A673 (cell line): ENCODE data around the gene PHTF2. TPM values are rescaled to one million over a fixed set of nuclear protein-coding genes. Genes with fewer than 3 reads are reported as not detected.

Source experiments
- BruUV-seq: library from RNA; stranded (reverse); fragments of 400-500 nt; replicated peaks from 2 replicates; lab custom pipeline; 2021; lab: Mats Ljungman, UMichigan
- CTCF ChIA-PET: fragments of 300-600 bp; sonication (Branson Sonifier 250); formaldehyde crosslinking; loops from one replicate; lab custom pipeline; 2022; ENCODE audit warnings: antibody characterized with exemption; lab: Charles Lee
- POLR2A ChIA-PET: fragments of 300-600 bp; sonication (Branson Sonifier 250); formaldehyde crosslinking; loops from one replicate; lab custom pipeline; 2022; ENCODE audit warnings: antibody characterized with exemption; ENCODE audit not compliant: low non-redundant PET; lab: Charles Lee
- DNase-seq: peaks from one replicate; pipeline ENCODE4 v3.0.0-alpha.2; 2015; ENCODE audit warnings: low spot score
- H3K27ac ChIP-seq: fragments of 200-600 bp; sonication (generic); 2 replicates; pipeline ENCODE4 v1.5.1; 2016; ENCODE audit warnings: mixed run types, low read depth, mild to moderate bottlenecking, mixed read lengths, antibody characterized with exemption, low read length; ENCODE audit not compliant: poor library complexity, severe bottlenecking
- H3K27me3 ChIP-seq: fragments of 200-600 bp; sonication (generic); replicated peaks from 2 replicates; pipeline ENCODE4 v1.6.1; 2017; ENCODE audit warnings: mixed run types, low read depth, mild to moderate bottlenecking, mixed read lengths, antibody characterized with exemption, low read length; ENCODE audit not compliant: insufficient read depth, poor library complexity
- H3K36me3 ChIP-seq: fragments of 200-600 bp; sonication (generic); 2 replicates; pipeline ENCODE4 v1.6.1; 2016; ENCODE audit warnings: mixed run types, mild to moderate bottlenecking, mixed read lengths, antibody characterized with exemption, low read length; ENCODE audit not compliant: insufficient read depth, poor library complexity, severe bottlenecking
- H3K4me1 ChIP-seq: fragments of 200-600 bp; sonication (generic); 2 replicates; pipeline ENCODE4 v1.6.1; 2017; ENCODE audit warnings: mixed run types, mild to moderate bottlenecking, mixed read lengths, antibody characterized with exemption, low read length; ENCODE audit not compliant: insufficient read depth, poor library complexity, severe bottlenecking
- H3K4me3 ChIP-seq: fragments of 200-600 bp; sonication (generic); 2 replicates; pipeline ENCODE4 v1.5.1; 2016; ENCODE audit warnings: low read depth, mixed run types, mild to moderate bottlenecking, mixed read lengths, low read length; ENCODE audit not compliant: poor library complexity, severe bottlenecking
- H3K9me3 ChIP-seq: fragments of 200-600 bp; sonication (generic); 2 replicates; pipeline ENCODE4 v1.6.1; 2016; ENCODE audit warnings: mixed run types, low read depth, mild to moderate bottlenecking, mixed read lengths, antibody characterized with exemption, low read length; ENCODE audit not compliant: poor library complexity, severe bottlenecking
- CTCF ChIP-seq: fragments of 300-800, 200-600 bp; sonication (generic); conservative IDR thresholded peaks from 2 replicates; pipeline ENCODE4 v1.5.1; 2017; ENCODE audit warnings: low read depth, mild to moderate bottlenecking, antibody characterized with exemption, low read length, moderate library complexity, mixed read lengths
- EZH2 ChIP-seq: fragments of 200-600 bp; sonication (generic); IDR thresholded peaks from 2 replicates; pipeline ENCODE4 v1.6.1; 2017; ENCODE audit warnings: borderline replicate concordance, low read depth, mild to moderate bottlenecking, mixed read lengths, antibody characterized with exemption, low read length; ENCODE audit not compliant: poor library complexity, severe bottlenecking
- intact Hi-C: fragments of 100-400 bp; cut with micrococcal nuclease; formaldehyde crosslinking; loops from one replicate; pipeline ENCODE4 v1.10.0; 2022; ENCODE audit not compliant: unreplicated experiment
- total RNA-seq: library from RNA; stranded (reverse); gene quantifications from 2 replicates; pipeline ENCODE4 v1.2.3, GENCODE V29; 2021

Gene PHTF2
- total RNA-seq, 1 experiment from 2014 or later: 36.6 TPM

GRCh38 chr7:77822269-77822668 lies 23.7 kb downstream of the PHTF2 start:
- Histone ChIP-seq H3K27me3 (no peaks in the 10 kb centered on the region), H3K4me1 (no peaks in the 10 kb centered on the region), H3K9me3 (peaks cover 43% of the 10 kb centered on the region), H3K4me3 (no peak overlapping the region), H3K36me3 (no peaks in the 10 kb centered on the region), H3K27ac (no peak overlapping the region)
- no peak for TF ChIP-seq EZH2
- TF ChIP-seq CTCF: no peak
- ChIA-PET POLR2A (no interaction called here), CTCF (no interaction called here)
- BruUV-seq: no TSS peak
- intact Hi-C loops: no loop called here
- no peak for DNase-seq

GRCh38 chr7:77823787-77824186 lies 25.2 kb downstream of the PHTF2 start:
- TF ChIP-seq EZH2 (no peak), CTCF (no peak)

GRCh38 chr7:77824636-77825035 lies 26.1 kb downstream of the PHTF2 start:
- H3K9me3 ChIP-seq: peaks cover 27% of the 10 kb centered on the region
- no peak overlapping the region for H3K4me3 ChIP-seq
- POLR2A ChIA-PET: no interaction called here
- no TSS peak for BruUV-seq
- no peaks in the 10 kb centered on the region for H3K4me1 ChIP-seq
- no peak overlapping the region for H3K27ac ChIP-seq
- no peaks in the 10 kb centered on the region for H3K27me3 ChIP-seq
- TF ChIP-seq EZH2 (no peak), CTCF (no peak)
- intact Hi-C loops: no loop called here
- CTCF ChIA-PET: no interaction called here
- H3K36me3 ChIP-seq: no peaks in the 10 kb centered on the region
- DNase-seq: no peak

More at GRCh38 chr7:77823787-77824186, 25.2 kb downstream of the PHTF2 start:
- ChIA-PET CTCF (no interaction called here), POLR2A (no interaction called here)
- no peaks in the 10 kb centered on the region for H3K36me3 ChIP-seq
- intact Hi-C loops: no loop called here
- peaks cover 35% of the 10 kb centered on the region for H3K9me3 ChIP-seq
- BruUV-seq: no TSS peak
- no peak for DNase-seq
- H3K27me3 ChIP-seq: no peaks in the 10 kb centered on the region
- no peak overlapping the region for H3K27ac ChIP-seq
- no peak overlapping the region for H3K4me3 ChIP-seq
- no peaks in the 10 kb centered on the region for H3K4me1 ChIP-seq
